Measurements from ENCODE around the gene SCAPER.

SCAPER gene

DNA sequence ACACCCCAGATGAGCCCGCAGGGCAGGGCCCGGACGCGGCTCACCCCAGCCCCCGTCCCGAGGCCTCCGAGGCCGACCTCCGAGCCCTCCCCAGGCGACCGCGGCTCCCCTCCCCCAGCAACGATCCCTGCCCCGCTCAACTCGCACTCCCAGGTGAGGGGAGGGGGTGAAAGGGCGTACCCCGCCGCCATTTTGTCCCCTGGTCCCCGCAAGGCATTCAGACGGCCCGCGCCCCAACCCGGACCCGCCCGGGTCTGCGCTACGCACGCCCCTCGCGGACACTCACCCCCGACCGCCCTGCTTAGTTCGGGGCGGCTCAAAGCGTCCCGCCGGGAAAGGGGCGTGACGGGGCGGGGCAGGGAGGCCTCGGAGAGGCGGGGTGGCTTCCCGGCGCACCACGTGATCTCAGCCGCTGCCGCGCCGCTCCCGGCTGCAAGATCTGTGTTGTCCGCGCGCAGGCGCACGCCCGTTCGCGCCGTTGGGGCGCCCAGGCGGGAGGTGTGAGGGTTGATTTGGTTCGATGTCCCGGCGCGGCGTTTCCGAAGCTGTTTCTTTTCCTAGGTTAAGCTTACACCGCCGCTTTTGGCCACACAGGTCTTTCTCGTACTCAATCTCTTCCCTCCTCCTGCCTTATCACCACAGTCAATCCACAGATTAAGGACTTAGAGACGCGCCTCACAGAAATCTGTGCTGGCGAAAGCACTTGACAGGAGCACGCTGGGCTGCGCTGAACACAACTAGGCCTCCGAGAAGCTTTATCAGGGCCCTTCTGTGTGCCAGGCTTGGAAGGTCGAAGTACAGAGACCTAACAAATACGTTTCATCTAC lies at the start of gene SCAPER:
Gene SCAPER (minus strand): TSS at position 328 of the 827 bp plus-strand sequence. CDS start 21,523 bp downstream, outside the sequence.
- DNase-seq: peak; percentile 95

DNA sequence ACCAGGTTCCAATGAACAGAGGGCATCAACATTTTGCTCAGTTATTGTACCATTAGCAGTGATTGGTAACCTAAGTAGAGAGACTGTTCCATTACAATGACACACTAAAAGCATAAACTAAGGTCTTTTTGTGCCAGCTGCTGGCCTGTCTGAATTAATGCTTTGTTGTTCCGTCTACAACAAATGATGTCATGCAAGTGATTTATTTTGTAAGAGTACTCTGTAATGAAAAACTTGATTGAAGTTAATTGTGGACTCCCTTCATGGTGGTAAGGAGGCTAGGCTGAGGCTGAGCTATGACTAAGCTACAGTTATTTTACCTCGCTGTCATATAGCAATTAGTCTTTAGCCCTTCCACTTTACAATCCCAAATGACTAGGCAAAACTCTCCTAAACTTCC lies 49.6 kb upstream of the SCAPER start:
- no peak for DNase-seq

DNA sequence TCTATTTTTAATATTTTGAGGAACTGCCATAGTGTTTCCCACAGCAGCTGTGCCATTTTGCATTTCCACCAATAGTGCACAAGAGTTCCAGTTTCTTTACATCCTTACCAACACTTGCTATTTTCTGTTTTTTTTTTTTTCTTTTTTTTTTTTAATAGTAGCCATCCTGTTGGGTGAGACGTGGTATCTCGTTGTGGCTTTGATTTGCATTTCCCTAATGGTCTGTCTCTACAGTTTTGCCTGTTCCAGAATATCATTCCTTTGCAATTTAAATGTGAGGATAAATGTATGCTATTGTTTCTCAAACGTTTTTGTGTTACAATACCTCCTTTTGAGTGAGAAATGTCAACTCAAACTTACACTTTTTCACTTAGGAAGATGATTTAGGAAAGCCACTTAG lies 48.8 kb upstream of the SCAPER start:
- DNase-seq: no peak

DNA sequence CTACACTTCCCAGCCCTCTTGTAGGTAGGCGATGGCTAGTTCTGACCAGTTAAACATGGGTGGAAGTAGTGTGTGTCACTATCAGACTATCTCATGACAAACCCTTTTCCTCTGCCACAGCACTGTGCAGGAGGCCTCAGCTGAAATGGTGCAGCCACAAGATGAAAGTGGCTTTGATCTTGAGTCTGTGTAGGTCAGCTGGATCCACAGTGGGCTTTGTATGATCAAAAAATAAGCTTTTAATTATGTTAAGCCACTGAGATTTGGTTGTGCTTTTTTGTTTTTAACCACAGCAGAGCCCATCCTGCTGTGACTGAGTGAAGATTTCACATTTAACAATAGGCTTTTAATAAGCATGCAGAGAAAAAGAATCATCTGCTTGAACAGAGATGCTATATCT lies 46.1 kb upstream of the SCAPER start:
- DNase-seq: no peak

- no peak for DNase-seq
Measured at GRCh38 chr15:76947454-76947853, 42.3 kb upstream of the SCAPER start.

DNA sequence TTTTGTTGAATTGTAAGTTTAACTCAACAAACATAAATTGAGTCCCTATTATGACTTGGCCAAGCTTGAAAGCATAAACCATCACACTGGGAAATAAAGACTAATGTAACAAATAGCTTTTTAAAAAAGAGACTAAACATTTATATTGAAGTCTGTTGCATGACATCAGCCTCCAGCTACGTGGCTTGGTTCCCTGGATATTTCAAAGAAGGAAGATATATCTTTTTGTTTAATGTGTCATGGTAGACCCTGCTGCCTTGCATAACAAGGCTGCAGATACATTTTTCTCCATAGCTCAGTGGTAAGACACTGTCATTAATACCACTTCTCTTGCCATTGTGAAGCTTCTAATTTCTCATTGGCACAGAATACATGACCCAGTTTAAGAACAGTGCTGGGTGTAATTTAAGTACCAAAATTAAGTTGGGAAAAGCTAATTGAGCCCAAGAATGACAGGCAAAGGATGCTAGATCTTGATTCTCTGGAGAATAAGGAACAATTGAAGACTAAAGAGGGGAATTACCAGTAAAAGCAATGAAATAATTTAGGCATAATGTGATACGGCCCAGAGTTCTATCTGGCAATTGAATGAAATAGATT lies 40.5 kb upstream of the SCAPER start:
- DNase-seq: no peak

- no peak for DNase-seq
Measured at GRCh38 chr15:76942331-76942730, 37.2 kb upstream of the SCAPER start.

GRCh38 chr15:76941636-76942035 lies 36.5 kb upstream of the SCAPER start:
- no peak for DNase-seq

DNA sequence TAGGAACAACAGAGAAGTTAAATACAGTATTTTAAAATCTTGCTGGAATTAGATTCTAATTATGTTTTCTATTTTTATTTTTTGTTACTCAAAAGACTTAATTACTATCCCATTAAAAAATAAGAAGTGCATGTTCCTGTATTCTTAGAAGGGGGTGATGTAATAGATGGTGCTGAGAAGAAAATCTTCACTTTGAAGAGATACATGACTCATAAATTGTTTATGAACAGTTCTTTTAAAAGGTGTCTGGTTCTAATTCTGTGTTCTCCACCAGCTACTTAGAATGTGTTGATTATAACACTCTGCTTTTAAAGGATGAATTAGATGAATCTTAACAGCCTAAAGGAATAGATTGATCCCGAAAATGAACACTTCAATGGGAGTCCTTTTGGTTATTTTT lies 34.6 kb upstream of the SCAPER start:
- DNase-seq: no peak

GRCh38 chr15:76938752-76939151 lies 33.6 kb upstream of the SCAPER start:
- no peak for DNase-seq

GRCh38 chr15:76936671-76937070 lies 31.5 kb upstream of the SCAPER start:
- DNase-seq: no peak

DNA sequence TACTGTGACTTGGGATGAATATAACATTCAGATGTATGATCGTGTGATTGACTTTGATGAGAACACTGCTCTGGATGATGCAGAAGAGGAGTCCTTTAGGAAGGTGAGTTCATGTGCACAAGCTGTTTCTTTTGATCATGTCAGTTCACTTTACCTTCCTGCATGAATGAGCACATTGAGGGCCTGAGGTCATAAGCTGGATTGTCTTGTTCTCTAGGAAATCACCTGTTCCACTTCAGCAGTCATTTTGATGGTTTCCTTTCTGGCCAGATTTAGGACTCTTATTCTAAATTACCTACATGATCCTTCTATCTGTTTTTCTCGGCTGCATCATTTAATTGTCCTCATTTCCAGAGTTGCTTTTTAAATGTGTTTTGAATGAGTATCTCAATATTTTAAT lies 30.5 kb upstream of the SCAPER start:
- no peak for DNase-seq

DNA sequence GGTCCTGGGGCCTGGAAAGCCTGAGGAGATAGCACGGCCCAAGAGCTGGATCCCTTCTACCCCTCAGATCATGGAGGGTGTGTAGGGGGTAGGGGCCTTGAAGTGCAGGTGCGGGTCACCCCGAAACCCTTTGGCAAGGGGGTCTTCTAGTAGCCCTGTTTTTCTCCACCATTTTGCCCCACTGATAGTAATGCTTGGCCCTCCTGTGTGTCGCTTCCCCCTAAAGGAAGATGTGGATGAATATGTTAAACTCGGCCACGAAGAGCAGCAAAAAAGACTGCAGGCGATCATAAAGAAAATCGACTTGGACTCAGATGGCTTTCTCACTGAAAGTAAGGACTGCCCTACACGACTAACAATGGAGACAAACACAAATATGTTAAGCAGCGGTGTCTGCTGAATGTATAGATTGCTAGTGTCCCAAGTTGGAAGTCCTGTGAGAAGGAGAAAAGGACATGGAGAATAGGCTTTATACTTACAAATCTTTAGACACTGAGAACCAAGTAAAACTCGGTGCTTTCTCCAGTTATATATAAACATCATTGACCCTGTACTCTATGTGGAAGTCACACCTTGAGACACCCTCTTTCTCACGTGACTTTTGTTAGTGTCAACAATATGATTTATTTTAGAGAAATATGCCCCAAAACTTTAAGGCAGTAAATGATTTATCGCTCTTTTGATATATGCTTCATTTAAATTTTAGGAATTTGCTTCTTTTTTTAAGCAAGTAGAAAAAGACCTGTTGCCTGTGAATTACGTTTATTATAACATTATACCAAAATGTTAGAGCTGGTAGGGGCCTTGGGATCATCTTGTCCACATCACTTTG lies 27.2 kb upstream of the SCAPER start:
- DNase-seq: no peak

DNA sequence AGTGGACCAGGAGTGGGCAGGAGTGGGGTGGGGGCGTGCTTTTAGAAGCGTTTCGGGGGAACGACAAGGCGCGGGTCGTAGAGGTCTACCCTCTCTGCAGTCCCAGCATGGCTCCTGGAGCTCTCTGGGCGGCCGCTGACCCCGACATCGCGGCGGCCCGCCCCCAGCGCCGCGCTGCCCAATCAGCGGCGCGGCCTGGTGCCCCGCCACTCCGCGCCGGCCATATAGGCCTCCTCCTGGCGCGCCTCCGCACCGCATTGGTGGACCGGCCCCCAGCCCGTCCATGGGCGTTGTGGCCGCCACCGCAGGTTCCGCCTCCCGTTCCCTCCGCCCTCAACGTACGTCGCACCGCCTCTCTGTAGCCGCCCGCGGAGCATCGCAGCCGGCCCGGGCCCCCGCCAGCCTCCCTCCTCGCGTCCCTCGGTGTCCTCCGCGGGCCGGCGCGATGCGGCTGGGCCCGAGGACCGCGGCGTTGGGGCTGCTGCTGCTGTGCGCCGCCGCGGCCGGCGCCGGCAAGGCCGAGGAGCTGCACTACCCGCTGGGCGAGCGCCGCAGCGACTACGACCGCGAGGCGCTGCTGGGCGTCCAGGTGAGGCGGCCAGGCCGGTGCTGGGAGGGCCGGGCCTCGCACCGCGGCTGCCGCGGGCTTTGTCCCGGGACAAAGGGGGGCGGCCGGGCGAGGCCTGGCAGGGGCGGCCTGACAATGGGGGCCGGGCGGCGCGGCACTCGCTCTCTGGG lies 26.4 kb upstream of the SCAPER start, which contains the start of gene RCN2:
Gene RCN2 (plus strand): TSS at position 353 of the 738 bp plus-strand sequence. CDS start 93 bp downstream, at position 446.
- peak; percentile 95 for DNase-seq

- DNase-seq: no peak
Measured at GRCh38 chr15:76930831-76931396, 25.8 kb upstream of the SCAPER start.

DNA sequence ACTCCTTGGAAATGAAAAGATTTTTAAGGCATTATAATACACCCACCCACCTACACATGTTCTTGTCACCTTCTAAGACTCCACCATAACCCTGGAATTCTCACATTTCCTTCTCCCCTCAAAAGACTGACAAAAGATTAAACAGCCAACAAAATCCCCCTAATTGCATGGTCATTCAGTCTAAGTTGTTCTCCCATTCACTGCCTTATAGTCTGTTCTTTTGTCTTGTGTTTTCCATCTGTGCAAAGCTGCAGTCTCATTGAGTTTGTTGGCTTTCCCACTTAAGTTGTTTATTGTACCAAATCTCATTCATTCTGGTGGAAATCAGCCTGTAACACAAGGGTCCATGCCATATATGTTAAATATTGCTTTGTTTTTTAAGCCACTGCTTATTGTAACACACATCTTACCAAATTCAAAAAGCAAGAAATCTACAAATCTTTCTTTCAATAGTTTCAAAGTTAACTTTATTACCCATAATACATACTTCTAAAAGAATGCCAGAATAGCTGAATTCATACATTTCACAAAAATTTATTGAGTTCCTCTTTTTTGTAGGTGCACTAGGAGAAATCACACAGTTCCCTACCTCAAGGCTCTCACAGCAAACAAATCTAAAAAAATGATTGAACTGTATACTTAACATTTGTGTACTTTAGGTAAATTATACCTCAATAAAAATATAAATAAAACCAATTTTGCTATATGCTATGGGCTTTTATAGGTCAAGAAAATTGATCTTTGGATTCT lies 24.0 kb upstream of the SCAPER start:
- DNase-seq: no peak

GRCh38 chr15:76928201-76928600 lies 23.1 kb upstream of the SCAPER start:
- no peak for DNase-seq

- no peak for DNase-seq
Measured at GRCh38 chr15:76916369-76916768, 11.2 kb upstream of the SCAPER start.

DNA sequence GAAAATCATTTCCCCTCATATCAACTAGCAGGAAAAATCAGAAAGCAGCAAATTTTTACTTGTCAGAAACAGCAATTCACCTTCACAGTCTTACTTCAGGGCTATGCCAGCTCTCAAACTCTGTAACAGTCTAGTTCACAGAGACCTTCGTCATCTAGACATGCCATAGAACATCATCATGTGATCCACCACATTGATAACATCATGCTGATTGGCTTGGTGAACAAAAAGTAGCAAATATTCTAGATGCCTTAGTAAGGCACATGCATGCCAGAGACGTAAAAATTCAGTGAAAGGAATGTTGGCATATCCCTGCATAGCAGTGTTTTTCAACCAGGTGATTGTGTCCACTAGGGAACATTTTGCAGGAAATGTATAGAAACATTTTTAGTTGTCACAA lies 8.6 kb upstream of the SCAPER start:
- no peak for DNase-seq

GRCh38 chr15:76912430-76912829 lies 7.3 kb upstream of the SCAPER start:
- DNase-seq: no peak

GRCh38 chr15:76905855-76906254 lies 715 bp upstream of the SCAPER start:
- no peak for DNase-seq
